NCI-H1105 treated with DMSO at 0.1 percent for 48 hours (cell line): ENCODE measurements around the gene ERCC3.
A peak's percentile ranks its signal among the peaks of the same experiment; 100 is the strongest.
"Not testable (repeated sequence)": the region's sequence is repeated elsewhere in the genome, so short reads cannot be mapped to it uniquely, and the experiment has no call there.

ENCODE experiments used
- DNase-seq: peaks from one replicate; lab custom pipeline; 2025; lab: John Stamatoyannopoulos, UW

The ERCC3 gene

GRCh38 chr2:127226132-127226519 is 67.8 kb downstream of the ERCC3 start:
- no peak for DNase-seq

GRCh38 chr2:127225186-127225960 is 68.6 kb downstream of the ERCC3 start:
- no peak for DNase-seq

DNA sequence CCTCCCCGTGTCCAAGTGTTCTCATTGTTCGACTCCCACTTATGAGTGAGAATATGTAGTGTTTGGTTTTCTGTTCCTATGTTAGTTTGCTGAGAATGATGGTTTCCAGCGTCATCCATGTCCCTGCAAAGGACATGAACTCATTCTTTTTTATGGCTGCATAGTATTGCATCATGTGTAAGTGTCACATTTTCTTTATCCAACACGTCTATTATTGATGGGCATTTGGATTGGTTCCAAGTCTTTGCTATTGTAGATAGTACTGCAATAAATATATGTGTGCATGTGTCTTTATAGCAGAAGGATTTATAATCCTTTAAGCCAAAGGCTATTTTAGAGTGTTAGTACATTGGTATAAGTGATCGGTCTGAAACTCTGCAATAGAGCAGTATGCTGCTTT is 69.8 kb downstream of the ERCC3 start:
- not testable (repeated sequence) for DNase-seq

DNA sequence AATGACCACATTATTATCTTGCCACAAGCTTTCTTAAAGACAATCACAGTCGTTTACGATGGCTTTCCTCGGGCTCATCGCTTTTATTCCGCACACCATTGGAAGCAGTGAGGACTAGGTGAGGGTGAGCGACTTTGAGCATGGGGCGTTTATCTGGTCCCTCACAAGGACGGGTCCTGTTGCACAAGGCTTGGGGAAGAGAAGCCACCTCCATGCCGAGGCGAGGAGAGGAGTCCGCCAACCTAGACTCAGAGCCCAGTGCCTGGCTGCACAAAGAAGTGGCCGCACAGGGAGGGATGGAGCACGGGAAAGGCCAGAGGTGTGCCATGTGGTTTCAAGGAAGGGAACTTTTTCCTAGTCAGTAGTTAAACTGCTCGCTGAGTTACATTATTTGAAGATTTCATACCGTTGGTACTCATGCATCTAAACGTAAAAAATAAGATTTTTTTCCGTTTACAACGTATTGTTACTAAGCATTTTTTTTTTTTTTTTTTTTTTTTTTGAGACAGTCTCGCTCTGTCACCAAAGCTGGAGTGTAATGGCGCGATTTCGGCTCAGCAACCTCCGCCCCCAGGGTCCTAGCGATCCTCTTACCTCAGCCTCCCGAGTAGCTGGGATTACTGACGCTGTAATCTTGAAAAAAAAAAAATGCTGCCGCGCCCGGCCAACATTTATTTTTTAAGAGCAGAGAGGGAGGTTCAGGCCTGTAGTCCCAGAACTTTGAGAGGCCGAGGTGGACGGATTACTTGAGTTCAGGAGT is 73.0 kb downstream of the ERCC3 start:
- no peak for DNase-seq

- DNase-seq, result peak; percentile 19
These were observed 73.7 kb downstream of the ERCC3 start, which contains the start of gene CYP27C1 for GRCh38 chr2:127220102-127220767. Gene CYP27C1 (minus strand): TSS chr2:127220299. CDS start chr2:127220270, 29 bp downstream.

- no peak for DNase-seq
These were observed 74.5 kb downstream of the ERCC3 start for GRCh38 chr2:127219171-127220070.

DNA sequence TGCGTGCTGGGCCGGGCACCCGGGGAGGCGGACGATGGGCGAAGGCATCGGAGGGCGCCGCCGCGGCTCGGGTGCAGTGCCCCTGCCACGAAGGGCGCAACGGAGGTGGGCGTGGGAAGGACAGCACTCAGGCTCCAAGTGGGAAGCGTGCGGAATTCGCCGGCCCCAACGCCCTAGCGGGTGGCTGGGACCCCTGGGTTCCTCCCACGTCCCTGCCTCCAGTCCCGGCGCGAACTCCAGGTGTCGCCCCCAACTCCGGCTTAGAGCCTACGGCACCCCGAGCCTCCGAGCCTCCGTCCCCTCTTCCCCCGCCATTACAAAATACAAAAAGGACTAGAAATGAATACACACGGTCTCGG is 75.2 kb downstream of the ERCC3 start:
- no peak for DNase-seq

GRCh38 chr2:127217470-127218325 is 76.2 kb downstream of the ERCC3 start:
- no peak for DNase-seq

DNA sequence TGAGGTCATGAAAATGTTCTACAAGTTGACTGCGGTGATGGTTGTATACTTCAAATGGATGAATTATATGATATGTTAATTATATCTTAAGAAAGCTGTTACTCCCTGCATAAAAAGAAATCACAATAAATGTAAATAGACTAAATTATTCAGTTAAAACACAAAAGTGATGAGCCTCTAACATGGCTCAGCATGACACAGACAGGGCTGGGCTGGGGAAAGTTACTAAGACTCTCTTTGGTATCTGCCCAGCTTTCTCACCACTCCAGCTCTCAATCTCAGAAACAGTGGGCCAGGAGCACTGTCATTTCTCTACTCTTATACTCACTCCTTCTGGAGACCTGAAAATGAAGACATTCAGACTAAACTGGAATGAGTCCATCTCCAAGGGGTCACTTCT is 77.4 kb downstream of the ERCC3 start:
- no peak for DNase-seq

GRCh38 chr2:127216095-127216494 is 77.8 kb downstream of the ERCC3 start:
- DNase-seq, result no peak

- DNase-seq, result not testable (repeated sequence)
These were observed 79.7 kb downstream of the ERCC3 start for GRCh38 chr2:127214201-127214600.

DNA sequence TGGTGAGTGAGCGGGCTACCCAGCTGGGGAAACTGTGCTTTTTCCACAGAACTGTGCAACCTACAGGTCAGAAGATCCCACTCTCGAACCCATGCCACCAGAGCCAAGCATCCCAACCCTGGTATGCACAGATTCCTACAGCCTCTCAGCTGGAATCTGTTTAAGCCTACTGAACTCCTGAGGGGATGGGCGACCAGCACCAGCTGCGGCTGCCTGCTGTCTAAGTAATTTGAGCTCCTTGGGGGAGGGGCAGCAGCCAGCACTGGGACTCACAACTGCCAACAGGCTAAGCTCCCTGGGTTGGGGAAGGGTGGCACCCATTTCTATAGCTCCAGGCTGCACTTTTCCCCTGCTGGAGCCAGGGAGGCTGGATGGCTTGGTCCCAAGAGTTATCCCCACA is 85.6 kb downstream of the ERCC3 start:
- peak; percentile 79 for DNase-seq
